ENCODE data around the gene PGM1. TPM values are rescaled to one million over a fixed set of nuclear protein-coding genes. Genes with fewer than 3 reads are reported as not detected.

The PGM1 gene
- total RNA-seq, 1 experiment from 2014 or later: 111 TPM

DNA sequence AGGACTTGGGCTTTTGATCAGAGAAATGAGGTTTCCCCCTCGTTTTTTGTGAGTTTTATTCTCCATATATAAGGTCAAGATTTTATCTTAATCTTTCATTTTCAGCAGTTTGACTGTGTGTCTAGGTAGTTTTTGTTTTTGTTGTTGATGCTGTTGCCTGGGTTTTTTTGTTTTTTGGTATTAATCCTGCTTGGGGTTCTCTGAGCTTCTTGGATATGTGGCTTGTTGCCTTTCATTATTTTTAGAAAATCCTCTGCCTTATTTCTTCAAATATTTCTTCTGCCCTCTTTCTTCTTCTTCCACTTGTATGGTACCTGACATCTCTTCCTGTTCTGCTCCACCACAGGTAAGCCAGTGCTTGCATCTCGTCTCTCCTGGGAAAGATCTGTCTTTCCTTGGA, 44.9 kb upstream of the PGM1 start:
- no peak overlapping the region for H3K27ac Mint-ChIP-seq
- H3K27me3 Mint-ChIP-seq (ENCODE audit: low read depth): no peaks in the 10 kb centered on the region
- POLR2A ChIA-PET: no interaction called here
- no peak overlapping the region for H3K4me3 Mint-ChIP-seq
- H3K9me3 Mint-ChIP-seq: no peaks in the 10 kb centered on the region
- no peaks in the 10 kb centered on the region for H3K36me3 Mint-ChIP-seq
- DNase-seq (ENCODE audit: low spot score) (no peak), ATAC-seq (no peak)
- CTCF ChIA-PET: interaction anchor here (1.3 to 2.0 kb wide), 2 partner anchors 9 to 10 kb away, joined by 6 to 7 read pairs; no protein-coding TSS in a partner anchor
- TF ChIP-seq NFYB (CRISPR knock-in tag; conservative IDR thresholded peaks at IDR 0.05; ENCODE audit: low read depth) (no peak), E2F5 (CRISPR knock-in tag; IDR thresholded peaks at IDR 0.05) (no peak), PREB (CRISPR knock-in tag; IDR thresholded peaks at IDR 0.05; ENCODE audit: borderline replicate concordance) (no peak), ESRRA (CRISPR knock-in tag; IDR thresholded peaks at IDR 0.05; ENCODE audit: borderline replicate concordance) (no peak), ZBTB21 (CRISPR knock-in tag; IDR thresholded peaks at IDR 0.05; ENCODE audit: borderline replicate concordance) (no peak), GRHL2 (CRISPR knock-in tag; IDR thresholded peaks at IDR 0.05; ENCODE audit: insufficient replicate concordance, severe bottlenecking) (no peak), HMGA2 (CRISPR knock-in tag; IDR thresholded peaks at IDR 0.05) (no peak), ATF3 (CRISPR knock-in tag; conservative IDR thresholded peaks at IDR 0.05) (no peak)
- TF ChIP-seq, protein P1, sequence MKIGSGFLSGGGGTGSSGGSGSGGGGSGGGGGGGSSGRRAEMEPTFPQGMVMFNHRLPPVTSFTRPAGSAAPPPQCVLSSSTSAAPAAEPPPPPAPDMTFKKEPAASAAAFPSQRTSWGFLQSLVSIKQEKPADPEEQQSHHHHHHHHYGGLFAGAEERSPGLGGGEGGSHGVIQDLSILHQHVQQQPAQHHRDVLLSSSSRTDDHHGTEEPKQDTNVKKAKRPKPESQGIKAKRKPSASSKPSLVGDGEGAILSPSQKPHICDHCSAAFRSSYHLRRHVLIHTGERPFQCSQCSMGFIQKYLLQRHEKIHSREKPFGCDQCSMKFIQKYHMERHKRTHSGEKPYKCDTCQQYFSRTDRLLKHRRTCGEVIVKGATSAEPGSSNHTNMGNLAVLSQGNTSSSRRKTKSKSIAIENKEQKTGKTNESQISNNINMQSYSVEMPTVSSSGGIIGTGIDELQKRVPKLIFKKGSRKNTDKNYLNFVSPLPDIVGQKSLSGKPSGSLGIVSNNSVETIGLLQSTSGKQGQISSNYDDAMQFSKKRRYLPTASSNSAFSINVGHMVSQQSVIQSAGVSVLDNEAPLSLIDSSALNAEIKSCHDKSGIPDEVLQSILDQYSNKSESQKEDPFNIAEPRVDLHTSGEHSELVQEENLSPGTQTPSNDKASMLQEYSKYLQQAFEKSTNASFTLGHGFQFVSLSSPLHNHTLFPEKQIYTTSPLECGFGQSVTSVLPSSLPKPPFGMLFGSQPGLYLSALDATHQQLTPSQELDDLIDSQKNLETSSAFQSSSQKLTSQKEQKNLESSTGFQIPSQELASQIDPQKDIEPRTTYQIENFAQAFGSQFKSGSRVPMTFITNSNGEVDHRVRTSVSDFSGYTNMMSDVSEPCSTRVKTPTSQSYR (CRISPR knock-in tag; IDR thresholded peaks at IDR 0.05): no peak
- TF ChIP-seq, protein P2, sequence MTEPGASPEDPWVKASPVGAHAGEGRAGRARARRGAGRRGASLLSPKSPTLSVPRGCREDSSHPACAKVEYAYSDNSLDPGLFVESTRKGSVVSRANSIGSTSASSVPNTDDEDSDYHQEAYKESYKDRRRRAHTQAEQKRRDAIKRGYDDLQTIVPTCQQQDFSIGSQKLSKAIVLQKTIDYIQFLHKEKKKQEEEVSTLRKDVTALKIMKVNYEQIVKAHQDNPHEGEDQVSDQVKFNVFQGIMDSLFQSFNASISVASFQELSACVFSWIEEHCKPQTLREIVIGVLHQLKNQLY (CRISPR knock-in tag; IDR thresholded peaks at IDR 0.05): no peak
- no peaks in the 10 kb centered on the region for H3K4me1 Mint-ChIP-seq

DNA sequence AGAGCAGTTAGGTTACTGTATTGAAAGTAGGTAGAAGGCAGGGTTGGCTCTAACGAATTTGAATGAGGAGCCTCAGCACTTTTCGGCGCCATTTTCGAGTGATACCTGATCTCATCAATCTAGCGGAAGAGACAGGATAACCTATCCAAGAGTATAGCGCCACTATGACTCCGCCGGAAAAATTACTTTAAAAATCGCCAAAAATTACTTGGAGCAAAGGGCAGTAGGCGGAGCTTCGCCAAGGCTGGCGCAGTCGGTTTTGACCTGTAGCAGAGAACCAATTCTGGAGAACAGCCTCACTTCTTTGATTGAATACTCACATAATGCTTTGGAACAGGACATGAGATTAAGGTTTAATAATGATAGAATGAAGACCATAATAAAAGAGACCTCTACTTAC, 44.3 kb upstream of the PGM1 start:
- 0 out of 2 replicates have a peak, but pooled peaks cover 1% of the 10 kb centered on the region for H3K9me3 Mint-ChIP-seq
- H3K4me3 Mint-ChIP-seq: no peak overlapping the region
- no peaks in the 10 kb centered on the region for H3K27me3 Mint-ChIP-seq (ENCODE audit: low read depth)
- ChIA-PET CTCF (interaction anchor here (1.3 to 2.0 kb wide), 2 partner anchors 9 to 11 kb away, joined by 6 to 7 read pairs; no protein-coding TSS in a partner anchor), POLR2A (no interaction called here)
- H3K4me1 Mint-ChIP-seq: no peaks in the 10 kb centered on the region
- no peak overlapping the region for H3K27ac Mint-ChIP-seq
- no peaks in the 10 kb centered on the region for H3K36me3 Mint-ChIP-seq
- DNase-seq (ENCODE audit: low spot score): no peak
- ATAC-seq: no peak
- TF ChIP-seq MXD4 (CRISPR knock-in tag; IDR thresholded peaks at IDR 0.05; ENCODE audit: borderline replicate concordance) (no peak), GABPB1 (CRISPR knock-in tag; IDR thresholded peaks at IDR 0.05) (no peak), IRF2 (CRISPR knock-in tag; IDR thresholded peaks at IDR 0.05; ENCODE audit: borderline replicate concordance, low read depth) (no peak), ZBTB21 (CRISPR knock-in tag; IDR thresholded peaks at IDR 0.05; ENCODE audit: borderline replicate concordance) (no peak), ZNF263 (CRISPR knock-in tag; IDR thresholded peaks at IDR 0.05; ENCODE audit: low read depth) (no peak), CBFB (CRISPR knock-in tag; IDR thresholded peaks at IDR 0.05; ENCODE audit: low read depth) (no peak), ZNF532 (CRISPR knock-in tag; IDR thresholded peaks at IDR 0.05; ENCODE audit: borderline replicate concordance) (no peak), ZNF138 (CRISPR knock-in tag; conservative IDR thresholded peaks at IDR 0.05) (no peak)
- TF ChIP-seq, protein P3, sequence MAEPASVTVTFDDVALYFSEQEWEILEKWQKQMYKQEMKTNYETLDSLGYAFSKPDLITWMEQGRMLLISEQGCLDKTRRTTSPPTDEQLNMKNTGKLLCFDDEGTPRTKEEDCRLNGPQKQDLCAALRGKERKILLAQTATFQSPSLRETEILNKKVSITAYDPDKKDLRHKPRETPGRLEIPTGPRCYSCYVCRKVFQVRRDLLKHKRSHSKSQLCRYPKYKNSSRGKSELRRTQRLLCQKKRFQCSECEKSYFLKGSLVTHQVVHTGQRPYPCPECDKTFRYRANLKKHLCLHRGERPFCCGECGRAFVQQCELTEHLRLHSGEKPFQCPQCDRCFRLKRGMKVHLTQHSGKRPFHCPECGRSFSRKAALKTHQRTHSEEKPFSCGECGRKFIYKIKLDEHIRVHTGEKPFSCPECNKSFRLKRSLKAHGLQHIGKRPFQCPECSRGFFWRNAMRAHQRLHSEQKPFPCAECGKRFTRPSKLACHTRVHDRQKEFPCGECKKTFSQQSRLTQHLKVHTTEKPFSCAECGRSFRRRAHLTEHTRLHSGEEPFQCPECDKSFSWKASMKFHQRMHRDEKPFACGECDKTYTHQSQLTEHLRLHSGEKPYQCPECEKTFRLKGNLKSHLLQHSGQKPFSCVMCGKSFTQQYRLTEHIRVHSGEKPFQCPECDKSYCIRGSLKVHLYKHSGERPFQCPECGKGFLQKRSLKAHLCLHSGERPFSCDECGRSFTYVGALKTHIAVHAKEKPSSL (CRISPR knock-in tag; conservative IDR thresholded peaks at IDR 0.05): no peak
- TF ChIP-seq, protein P4, sequence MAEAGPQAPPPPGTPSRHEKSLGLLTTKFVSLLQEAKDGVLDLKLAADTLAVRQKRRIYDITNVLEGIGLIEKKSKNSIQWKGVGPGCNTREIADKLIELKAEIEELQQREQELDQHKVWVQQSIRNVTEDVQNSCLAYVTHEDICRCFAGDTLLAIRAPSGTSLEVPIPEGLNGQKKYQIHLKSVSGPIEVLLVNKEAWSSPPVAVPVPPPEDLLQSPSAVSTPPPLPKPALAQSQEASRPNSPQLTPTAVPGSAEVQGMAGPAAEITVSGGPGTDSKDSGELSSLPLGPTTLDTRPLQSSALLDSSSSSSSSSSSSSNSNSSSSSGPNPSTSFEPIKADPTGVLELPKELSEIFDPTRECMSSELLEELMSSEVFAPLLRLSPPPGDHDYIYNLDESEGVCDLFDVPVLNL (CRISPR knock-in tag; IDR thresholded peaks at IDR 0.05; ENCODE audit: borderline replicate concordance, low read depth): no peak
- TF ChIP-seq, protein P2 (CRISPR knock-in tag; IDR thresholded peaks at IDR 0.05): no peak

Data from WTC11 (cell line).